SK-N-SH treated with all-trans-retinoic acid at 6 μM for 48 hours (cell line): ENCODE measurements around the gene UBL3.

Experiments used
- ATAC-seq: fragments of 200-7000 bp; cut with Tn5 transposase; 3 replicates; pipeline ENCODE4 v1.9.1; 2020; ENCODE audit warnings: mild to moderate bottlenecking, moderate library complexity
- ARNTL ChIP-seq: fragments of 450-650 bp; formaldehyde crosslinking; IDR thresholded peaks from 2 replicates; pipeline ENCODE4 v1.5.0; 2020; ENCODE audit warnings: low read depth, mild to moderate bottlenecking, moderate library complexity, borderline replicate concordance
- BACH2 ChIP-seq: fragments of 250-450 bp; sonication (Bioruptor Pico); IDR thresholded peaks from 2 replicates; pipeline ENCODE4 v1.9.0; 2021; ENCODE audit warnings: mild to moderate bottlenecking, borderline replicate concordance
- CSDC2 ChIP-seq: fragments of 250-450 bp; sonication (Bioruptor Pico); IDR thresholded peaks from 2 replicates; pipeline ENCODE4 v1.5.0; 2020; ENCODE audit warnings: mild to moderate bottlenecking, moderate library complexity
- GLIS3 ChIP-seq: fragments of 250-450 bp; sonication (Bioruptor Pico); IDR thresholded peaks from 2 replicates; pipeline ENCODE4 v1.5.0; 2020; ENCODE audit warnings: mild to moderate bottlenecking, moderate library complexity
- OSR1 ChIP-seq: fragments of 250-450 bp; sonication (Bioruptor Pico); IDR thresholded peaks from 2 replicates; pipeline ENCODE4 v1.8.0; 2022; ENCODE audit warnings: moderate library complexity, mild to moderate bottlenecking, inconsistent platforms
- PATZ1 ChIP-seq: fragments of 250-450 bp; sonication (Bioruptor Pico); IDR thresholded peaks from 2 replicates; pipeline ENCODE4 v1.8.0; 2020; ENCODE audit warnings: mild to moderate bottlenecking, moderate library complexity, borderline replicate concordance
- PPARA ChIP-seq: fragments of 250-450 bp; sonication (Bioruptor Pico); IDR thresholded peaks from 2 replicates; pipeline ENCODE4 v1.5.0; 2020; ENCODE audit warnings: mild to moderate bottlenecking, borderline replicate concordance
- RARB ChIP-seq: fragments of 250-450 bp; sonication (Bioruptor Pico); IDR thresholded peaks from 2 replicates; pipeline ENCODE4 v1.8.0; 2021; ENCODE audit warnings: mild to moderate bottlenecking, moderate library complexity
- SNAI2 ChIP-seq: fragments of 250-450 bp; sonication (Bioruptor Pico); IDR thresholded peaks from 2 replicates; pipeline ENCODE4 v1.5.0; 2020; ENCODE audit warnings: mild to moderate bottlenecking, moderate library complexity
- TCF4 ChIP-seq: fragments of 250-450 bp; sonication (Bioruptor Pico); IDR thresholded peaks from 2 replicates; pipeline ENCODE4 v1.8.0; 2021; ENCODE audit warnings: mild to moderate bottlenecking, moderate library complexity, borderline replicate concordance
- TOX ChIP-seq: fragments of 250-450 bp; sonication (Bioruptor Pico); IDR thresholded peaks from 2 replicates; pipeline ENCODE4 v1.8.0; 2021; ENCODE audit warnings: mild to moderate bottlenecking, moderate library complexity, borderline replicate concordance
- TSHZ2 ChIP-seq: fragments of 250-450 bp; sonication (Bioruptor Pico); IDR thresholded peaks from 2 replicates; pipeline ENCODE4 v1.5.0; 2020; ENCODE audit warnings: mild to moderate bottlenecking, moderate library complexity
- ZC3H10 ChIP-seq: fragments of 250-450 bp; sonication (Bioruptor Pico); IDR thresholded peaks from 2 replicates; pipeline ENCODE4 v1.5.1; 2021; ENCODE audit warnings: mild to moderate bottlenecking, moderate library complexity
- ZFP3 ChIP-seq: fragments of 250-450 bp; sonication (Bioruptor Pico); IDR thresholded peaks from 2 replicates; pipeline ENCODE4 v1.5.0; 2020; ENCODE audit warnings: mild to moderate bottlenecking, moderate library complexity
- ZFP30 ChIP-seq: fragments of 450-650 bp; formaldehyde crosslinking; IDR thresholded peaks from 2 replicates; pipeline ENCODE4 v1.5.0; 2022; ENCODE audit warnings: mild to moderate bottlenecking, moderate library complexity
- ZNF565 ChIP-seq: fragments of 450-650 bp; formaldehyde crosslinking; conservative IDR thresholded peaks from 2 replicates; pipeline ENCODE4 v1.5.0; 2020; ENCODE audit warnings: low read depth, mild to moderate bottlenecking, moderate library complexity
- ZNF70 ChIP-seq: fragments of 450-650 bp; formaldehyde crosslinking; IDR thresholded peaks from 2 replicates; pipeline ENCODE4 v1.5.0; 2020; ENCODE audit warnings: mild to moderate bottlenecking, moderate library complexity
- ZNF8 ChIP-seq: fragments of 450-650 bp; formaldehyde crosslinking; IDR thresholded peaks from 2 replicates; pipeline ENCODE4 v1.5.0; 2020; ENCODE audit warnings: mild to moderate bottlenecking, moderate library complexity
- TF ChIP-seq, protein P1 (sequence below): fragments of 250-450 bp; sonication (Bioruptor Pico); IDR thresholded peaks from 2 replicates; pipeline ENCODE4 v1.5.1; 2020; ENCODE audit warnings: low read depth, mild to moderate bottlenecking, moderate library complexity

Gene UBL3

GRCh38 chr13:29782798-29783197 is 67.6 kb downstream of the UBL3 start:
- no peak for ATAC-seq
- TF ChIP-seq, protein P1, sequence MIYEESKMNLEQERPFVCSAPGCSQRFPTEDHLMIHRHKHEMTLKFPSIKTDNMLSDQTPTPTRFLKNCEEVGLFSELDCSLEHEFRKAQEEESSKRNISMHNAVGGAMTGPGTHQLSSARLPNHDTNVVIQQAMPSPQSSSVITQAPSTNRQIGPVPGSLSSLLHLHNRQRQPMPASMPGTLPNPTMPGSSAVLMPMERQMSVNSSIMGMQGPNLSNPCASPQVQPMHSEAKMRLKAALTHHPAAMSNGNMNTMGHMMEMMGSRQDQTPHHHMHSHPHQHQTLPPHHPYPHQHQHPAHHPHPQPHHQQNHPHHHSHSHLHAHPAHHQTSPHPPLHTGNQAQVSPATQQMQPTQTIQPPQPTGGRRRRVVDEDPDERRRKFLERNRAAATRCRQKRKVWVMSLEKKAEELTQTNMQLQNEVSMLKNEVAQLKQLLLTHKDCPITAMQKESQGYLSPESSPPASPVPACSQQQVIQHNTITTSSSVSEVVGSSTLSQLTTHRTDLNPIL (CRISPR knock-in tag), result no peak
- TF ChIP-seq SNAI2 (CRISPR knock-in tag) (no peak), CSDC2 (no peak), ZC3H10 (CRISPR knock-in tag) (no peak), BACH2 (no peak), ZNF8 (CRISPR knock-in tag) (no peak), TSHZ2 (CRISPR knock-in tag) (no peak), ZFP3 (CRISPR knock-in tag) (no peak), ARNTL (no peak), ZNF70 (CRISPR knock-in tag) (no peak), ZNF565 (no peak), ZFP30 (CRISPR knock-in tag) (no peak), OSR1 (CRISPR knock-in tag) (no peak)

- ATAC-seq, result no peak
- TF ChIP-seq BACH2 (no peak), ZFP30 (CRISPR knock-in tag) (no peak), PPARA (CRISPR knock-in tag) (no peak), ZNF70 (CRISPR knock-in tag) (no peak), ZNF8 (CRISPR knock-in tag) (no peak)
Measured at GRCh38 chr13:29774830-29775229, 75.6 kb downstream of the UBL3 start.

DNA sequence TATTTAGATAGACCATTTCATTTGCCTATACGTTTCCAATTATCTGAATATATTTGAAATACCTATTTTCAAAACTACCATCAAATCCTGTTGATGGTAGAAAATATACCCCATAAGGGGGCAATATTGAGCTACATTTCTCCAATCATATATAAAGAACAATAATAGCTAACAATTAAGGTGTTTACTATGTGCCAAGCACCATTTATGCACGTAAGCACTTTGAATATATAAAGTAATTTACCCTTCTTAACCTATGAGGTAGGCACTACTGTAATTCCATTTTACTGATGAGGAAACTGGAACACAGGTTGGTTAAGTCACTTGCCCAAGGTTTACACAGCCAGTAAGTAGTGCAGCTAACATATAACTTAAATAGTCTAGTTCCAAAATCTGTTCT is 79.2 kb downstream of the UBL3 start:
- TF ChIP-seq RARB (CRISPR knock-in tag) (no peak), ZNF565 (no peak), ZNF70 (CRISPR knock-in tag) (no peak), TOX (CRISPR knock-in tag) (no peak), TSHZ2 (CRISPR knock-in tag) (no peak), PATZ1 (no peak), ZFP30 (CRISPR knock-in tag) (no peak), ZNF8 (CRISPR knock-in tag) (no peak), TCF4 (CRISPR knock-in tag) (no peak), GLIS3 (CRISPR knock-in tag) (no peak), PPARA (CRISPR knock-in tag) (no peak), OSR1 (CRISPR knock-in tag) (no peak), ARNTL (no peak)
- TF ChIP-seq, protein P1 (CRISPR knock-in tag), result no peak
- TF ChIP-seq, all 23 proteins: peak for 0
- ATAC-seq, result peak; percentile 61
